Calu3 (cell line): ENCODE measurements around the gene PLEKHG3. TPM values are rescaled to one million over a fixed set of nuclear protein-coding genes. Genes with fewer than 3 reads are reported as not detected.

Experiments
- BruUV-seq: library from RNA; stranded (reverse); fragments of 400-500 nt; replicated peaks from 2 replicates; lab custom pipeline; 2021; lab: Mats Ljungman, UMichigan
- CTCF ChIA-PET: fragments of 300-600 bp; sonication (Branson Sonifier 250); formaldehyde crosslinking; loops from one replicate; lab custom pipeline; 2022; ENCODE audit warnings: antibody characterized with exemption; lab: Charles Lee
- DNase-seq: peaks from one replicate; pipeline ENCODE4 v3.0.0; 2022
- H3K27ac Mint-ChIP-seq: one replicate; pipeline ENCODE4 v1.8.0; 2022; ENCODE audit warnings: mixed read lengths; ENCODE audit not compliant: unreplicated experiment
- H3K27me3 Mint-ChIP-seq: one replicate; pipeline ENCODE4 v1.8.0; 2022; ENCODE audit warnings: mixed read lengths; ENCODE audit not compliant: unreplicated experiment
- H3K36me3 Mint-ChIP-seq: one replicate; pipeline ENCODE4 v1.8.0; 2022; ENCODE audit warnings: mild to moderate bottlenecking, moderate library complexity, mixed read lengths; ENCODE audit not compliant: insufficient read depth, unreplicated experiment
- H3K4me1 Mint-ChIP-seq: one replicate; pipeline ENCODE4 v1.8.0; 2022; ENCODE audit warnings: mild to moderate bottlenecking, low read depth, mixed read lengths; ENCODE audit not compliant: unreplicated experiment
- H3K4me3 Mint-ChIP-seq: one replicate; pipeline ENCODE4 v1.8.0; 2022; ENCODE audit warnings: mild to moderate bottlenecking, low read depth, moderate library complexity, mixed read lengths; ENCODE audit not compliant: unreplicated experiment
- H3K9me3 Mint-ChIP-seq: one replicate; pipeline ENCODE4 v1.8.0; 2022; ENCODE audit warnings: low read depth, mixed read lengths; ENCODE audit not compliant: unreplicated experiment
- CTCF ChIP-seq: fragments of 200-600 bp; IDR thresholded peaks from one replicate; pipeline ENCODE4 v1.8.0; 2022; ENCODE audit warnings: antibody characterized with exemption; ENCODE audit not compliant: unreplicated experiment
- intact Hi-C: fragments of 100-400 bp; cut with micrococcal nuclease; formaldehyde crosslinking; loops from one replicate; pipeline ENCODE4 v1.10.0; 2022; ENCODE audit not compliant: unreplicated experiment
- total RNA-seq: library from RNA; stranded (reverse); gene quantifications from 2 replicates; pipeline ENCODE4 v1.2.3, GENCODE V29; 2022

Gene PLEKHG3
- total RNA-seq, 1 experiment from 2014 or later: 39.0 TPM

GRCh38 chr14:64732066-64732465 is 27.8 kb downstream of the PLEKHG3 start:
- H3K4me1 Mint-ChIP-seq: peaks cover 9% of the 10 kb centered on the region
- intact Hi-C loops: no loop called here
- H3K9me3 Mint-ChIP-seq: no peaks in the 10 kb centered on the region
- H3K36me3 Mint-ChIP-seq: peaks cover 23% of the 10 kb centered on the region
- H3K27ac Mint-ChIP-seq: no peak overlapping the region
- no peak for DNase-seq
- no peaks in the 10 kb centered on the region for H3K27me3 Mint-ChIP-seq
- BruUV-seq: no TSS peak
- no peak overlapping the region for H3K4me3 Mint-ChIP-seq
- CTCF ChIA-PET: no interaction called here
- TF ChIP-seq CTCF: no peak

- CTCF ChIA-PET: no interaction called here
- H3K4me1 Mint-ChIP-seq: peaks cover 9% of the 10 kb centered on the region
Observed at GRCh38 chr14:64732536-64733120, 28.4 kb downstream of the PLEKHG3 start.

GRCh38 chr14:64733321-64733720 is 29.1 kb downstream of the PLEKHG3 start:
- no peaks in the 10 kb centered on the region for H3K27me3 Mint-ChIP-seq
- CTCF ChIA-PET: no interaction called here
- H3K36me3 Mint-ChIP-seq: peaks cover 18% of the 10 kb centered on the region
- no TSS peak for BruUV-seq
- H3K9me3 Mint-ChIP-seq: no peaks in the 10 kb centered on the region
- H3K4me1 Mint-ChIP-seq: peaks cover 9% of the 10 kb centered on the region
- intact Hi-C loops: no loop called here
- no peak overlapping the region for H3K27ac Mint-ChIP-seq
- H3K4me3 Mint-ChIP-seq: no peak overlapping the region
- no peak for TF ChIP-seq CTCF
- DNase-seq: no peak

More at GRCh38 chr14:64732536-64733120, 28.4 kb downstream of the PLEKHG3 start:
- Mint-ChIP-seq H3K4me3 (no peak overlapping the region), H3K27ac (no peak overlapping the region), H3K27me3 (no peaks in the 10 kb centered on the region), H3K9me3 (no peaks in the 10 kb centered on the region), H3K36me3 (peaks cover 21% of the 10 kb centered on the region)
- intact Hi-C loops: no loop called here
- no TSS peak for BruUV-seq
- DNase-seq: no peak
- no peak for TF ChIP-seq CTCF

GRCh38 chr14:64733899-64734298 is 29.7 kb downstream of the PLEKHG3 start:
- H3K36me3 Mint-ChIP-seq: peaks cover 18% of the 10 kb centered on the region
- H3K27ac Mint-ChIP-seq: no peak overlapping the region
- no peaks in the 10 kb centered on the region for H3K9me3 Mint-ChIP-seq
- no peak overlapping the region for H3K4me3 Mint-ChIP-seq
- H3K4me1 Mint-ChIP-seq: peaks cover 9% of the 10 kb centered on the region
- no peak for TF ChIP-seq CTCF
- intact Hi-C loops: no loop called here
- BruUV-seq: TSS peak; percentile 28
- H3K27me3 Mint-ChIP-seq: no peaks in the 10 kb centered on the region
- no peak for DNase-seq
- CTCF ChIA-PET: no interaction called here
